GM23248 (cell line): ENCODE measurements around the gene TNS3.

Experiments
- EZH2 ChIP-seq: fragments of 200-600 bp; sonication (generic); IDR thresholded peaks from 2 replicates; pipeline ENCODE4 v1.6.1; 2018; ENCODE audit warnings: antibody characterized with exemption, mild to moderate bottlenecking; ENCODE audit not compliant: insufficient read depth, poor library complexity, severe bottlenecking
- EZH2phosphoT487 ChIP-seq: fragments of 200-600 bp; sonication (generic); IDR thresholded peaks from 2 replicates; pipeline ENCODE4 v1.6.1; 2018; ENCODE audit warnings: antibody characterized with exemption, moderate library complexity, mild to moderate bottlenecking, low read depth; ENCODE audit not compliant: insufficient read depth

DNA sequence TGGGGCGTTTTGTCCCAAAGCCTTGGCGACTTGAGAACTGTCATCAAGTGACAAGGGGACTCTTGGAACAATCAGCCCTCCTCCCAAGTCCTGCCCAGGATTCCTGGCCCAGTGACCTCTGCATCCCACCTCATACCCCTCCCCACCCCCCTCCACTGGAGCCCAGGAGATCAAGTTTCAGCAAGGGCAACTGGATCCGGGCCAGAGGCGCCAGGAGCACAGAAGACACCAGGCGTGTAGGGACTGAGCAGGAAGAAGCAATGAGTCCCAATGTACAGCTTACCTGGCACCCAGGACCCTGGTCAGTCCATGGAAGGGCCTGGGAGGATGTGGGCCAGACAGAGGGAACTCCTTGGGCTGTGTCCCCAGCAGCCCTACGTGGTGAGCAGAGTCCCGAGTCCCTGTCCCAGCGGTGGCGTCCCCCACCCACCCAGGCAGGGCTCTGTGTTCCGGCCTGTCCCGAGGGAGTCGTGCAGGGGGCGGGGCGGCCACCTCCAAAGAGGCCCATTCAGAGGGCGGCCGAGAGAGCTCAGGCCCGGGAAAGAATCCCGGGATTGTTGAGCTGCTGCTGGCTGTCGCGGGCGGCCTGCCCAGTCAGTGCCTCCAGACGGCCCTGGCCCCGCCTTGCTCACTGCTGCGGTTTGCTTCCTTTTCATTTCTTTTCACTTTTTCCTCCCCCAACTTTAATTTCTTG, 254.1 kb downstream of the TNS3 start:
- TF ChIP-seq EZH2 (no peak), EZH2phosphoT487 (no peak)
